Suprapubic skin (tissue), 4 donors: Measurements from ENCODE around the gene CTNNA1. TPM values are rescaled to one million over a fixed set of nuclear protein-coding genes. Genes with fewer than 3 reads are reported as not detected.
"Not testable (repeated sequence)": the region's sequence is repeated elsewhere in the genome, so short reads cannot be mapped to it uniquely, and the experiment has no call there.

Source experiments
- DNase-seq, 2 donors: peaks; one replicate each; pipeline ENCODE4 v3.0.0-alpha.2; 2019; ENCODE audit warnings: low spot score in 2 of 2
- H3K27ac ChIP-seq: fragments of 200-600 bp; sonication (generic); one replicate; pipeline ENCODE4 v1.5.1; 2019
- H3K27me3 ChIP-seq: fragments of 200-600 bp; sonication (generic); one replicate; pipeline ENCODE4 v1.5.1; 2019
- H3K36me3 ChIP-seq: fragments of 200-600 bp; sonication (generic); one replicate; pipeline ENCODE4 v1.5.1; 2019
- H3K4me1 ChIP-seq: fragments of 200-600 bp; sonication (generic); one replicate; pipeline ENCODE4 v1.5.1; 2019
- H3K4me3 ChIP-seq: fragments of 200-600 bp; sonication (generic); one replicate; pipeline ENCODE4 v1.5.1; 2019; ENCODE audit warnings: mild to moderate bottlenecking
- H3K9me3 ChIP-seq: fragments of 200-600 bp; sonication (generic); one replicate; pipeline ENCODE4 v1.5.1; 2019
- EP300 ChIP-seq: sonication (generic); formaldehyde crosslinking; IDR thresholded peaks from one replicate; pipeline ENCODE4 v1.6.1; 2017; ENCODE audit warnings: antibody characterized with exemption
- POLR2A ChIP-seq, 2 donors: fragments of 450-650 bp; IDR thresholded peaks; one replicate each; pipeline ENCODE4 v1.6.1; 2017; ENCODE audit warnings: antibody characterized with exemption in 2 of 2, mild to moderate bottlenecking in 2 of 2, moderate library complexity in 2 of 2
- POLR2AphosphoS5 ChIP-seq, 3 donors: sonication (generic); formaldehyde crosslinking; IDR thresholded peaks; one replicate each; pipeline ENCODE4 v1.6.1; 2017; ENCODE audit warnings: antibody characterized with exemption in 3 of 3
- WGBS: methylation state at CpG from one replicate; pipeline ENCODE4 v1.1.5; 2018; 5-methylcytosine and 5-hydroxymethylcytosine counted together
- total RNA-seq, 4 donors: library from RNA; depleted of rRNA; stranded (reverse); fragments of >200 nt; gene quantifications; one replicate each; pipeline ENCODE4 v1.1.0, GENCODE V29; 2016
- TF ChIP-seq, protein P1 (sequence below), 2 donors: fragments of 200-600 bp in 1 of 2; fragments of 450-650 bp in 1 of 2; sonication (generic) in 1 of 2; IDR thresholded peaks; one replicate each; pipeline ENCODE4 v1.5.1; 2016 to 2019; ENCODE audit warnings: antibody characterized with exemption in 2 of 2, mild to moderate bottlenecking in 1 of 2, moderate library complexity in 1 of 2

The CTNNA1 gene
- total RNA-seq, 4 donors from 2014 or later = 260 to 332 (median 279) TPM

DNA sequence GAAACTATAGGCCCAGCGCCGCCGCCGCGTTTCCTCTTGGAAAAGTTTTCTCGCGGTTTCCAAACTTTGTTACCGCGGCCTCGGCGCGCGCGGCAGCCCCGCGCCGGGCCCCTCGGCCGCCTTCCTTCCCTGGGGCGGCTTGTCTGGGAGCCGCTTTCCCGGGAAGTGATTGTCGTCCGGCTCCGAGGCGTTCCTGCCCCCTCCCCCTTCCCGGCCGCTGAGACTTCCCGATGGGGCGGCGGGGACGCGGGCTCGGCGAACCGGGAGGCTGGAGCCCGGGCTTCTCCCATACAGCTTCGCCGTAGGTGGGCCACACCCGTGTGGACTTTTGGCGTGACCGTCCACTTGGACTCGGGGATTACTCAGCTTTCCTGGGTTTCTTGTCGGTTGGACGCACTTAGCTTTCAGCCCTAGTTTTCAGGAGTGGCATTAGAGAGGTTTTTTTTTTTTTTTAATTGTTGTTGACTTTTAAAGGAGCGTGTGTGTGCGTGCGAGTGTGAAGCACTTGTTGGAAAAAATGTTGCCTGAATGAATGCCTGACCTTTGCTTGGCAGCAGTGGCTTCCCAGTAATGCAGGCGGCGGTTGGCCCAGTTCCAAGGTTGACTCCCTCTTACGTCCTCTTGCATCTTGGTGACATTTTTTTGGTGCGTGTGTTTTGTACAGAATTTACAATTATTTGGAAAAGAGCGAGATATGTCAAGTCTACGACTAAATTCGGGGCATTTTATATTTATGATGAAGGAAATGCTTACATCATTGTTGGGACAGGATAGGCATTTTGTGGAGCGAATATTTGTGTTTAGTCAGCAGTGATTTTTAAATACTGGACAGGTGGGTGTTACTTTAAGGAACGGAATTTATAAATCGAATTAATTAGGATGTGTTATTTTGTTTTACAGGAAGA, 821 bp downstream of the CTNNA1 start:
- peak; percentile 97 to 98 for DNase-seq
- H3K36me3 ChIP-seq = no peaks in the 10 kb centered on the region
- TF ChIP-seq POLR2AphosphoS5 (IDR thresholded peaks at IDR 0.05) = peak; percentile 34 to 58 (median 36)
- no peak for TF ChIP-seq EP300
- peak overlapping the region; percentile 99 for H3K27ac ChIP-seq
- H3K4me3 ChIP-seq = peak overlapping the region; percentile 95
- 1% methylated on average over 22 of the region's 58 CpGs for WGBS
- H3K27me3 ChIP-seq = no peaks in the 10 kb centered on the region
- H3K9me3 ChIP-seq = no peaks in the 10 kb centered on the region
- H3K4me1 ChIP-seq = peaks cover 36% of the 10 kb centered on the region

DNA sequence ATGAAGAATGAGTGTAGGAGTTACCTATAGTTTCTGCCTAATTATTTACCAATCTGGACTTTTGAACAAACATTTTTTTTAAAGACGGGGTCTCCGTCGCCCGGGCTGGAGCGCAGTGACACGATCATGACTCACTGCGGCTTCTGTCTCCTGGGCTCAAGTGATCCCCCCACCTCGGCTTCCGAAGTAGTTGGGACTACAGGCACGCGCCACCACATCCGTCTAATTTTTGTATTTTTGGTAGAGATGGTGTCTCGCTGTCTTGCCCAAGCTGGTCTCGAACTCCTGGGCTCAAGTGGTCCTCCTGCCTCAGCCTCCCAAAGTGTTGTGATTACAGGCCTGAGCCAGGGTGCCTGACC, 1.5 kb downstream of the CTNNA1 start:
- no peaks in the 10 kb centered on the region for H3K36me3 ChIP-seq
- H3K27me3 ChIP-seq = no peaks in the 10 kb centered on the region
- DNase-seq = peak in 1 of 2 donors; percentile 73
- H3K4me3 ChIP-seq = peak overlapping the region; percentile 95
- H3K4me1 ChIP-seq = peaks cover 42% of the 10 kb centered on the region
- peak overlapping the region; percentile 99 for H3K27ac ChIP-seq
- 65% methylated on average over 14 of the region's 14 CpGs for WGBS
- TF ChIP-seq POLR2A (IDR thresholded peaks at IDR 0.05) (no peak), POLR2AphosphoS5 (IDR thresholded peaks at IDR 0.05) (no peak), EP300 (no peak)
- TF ChIP-seq, protein P1, sequence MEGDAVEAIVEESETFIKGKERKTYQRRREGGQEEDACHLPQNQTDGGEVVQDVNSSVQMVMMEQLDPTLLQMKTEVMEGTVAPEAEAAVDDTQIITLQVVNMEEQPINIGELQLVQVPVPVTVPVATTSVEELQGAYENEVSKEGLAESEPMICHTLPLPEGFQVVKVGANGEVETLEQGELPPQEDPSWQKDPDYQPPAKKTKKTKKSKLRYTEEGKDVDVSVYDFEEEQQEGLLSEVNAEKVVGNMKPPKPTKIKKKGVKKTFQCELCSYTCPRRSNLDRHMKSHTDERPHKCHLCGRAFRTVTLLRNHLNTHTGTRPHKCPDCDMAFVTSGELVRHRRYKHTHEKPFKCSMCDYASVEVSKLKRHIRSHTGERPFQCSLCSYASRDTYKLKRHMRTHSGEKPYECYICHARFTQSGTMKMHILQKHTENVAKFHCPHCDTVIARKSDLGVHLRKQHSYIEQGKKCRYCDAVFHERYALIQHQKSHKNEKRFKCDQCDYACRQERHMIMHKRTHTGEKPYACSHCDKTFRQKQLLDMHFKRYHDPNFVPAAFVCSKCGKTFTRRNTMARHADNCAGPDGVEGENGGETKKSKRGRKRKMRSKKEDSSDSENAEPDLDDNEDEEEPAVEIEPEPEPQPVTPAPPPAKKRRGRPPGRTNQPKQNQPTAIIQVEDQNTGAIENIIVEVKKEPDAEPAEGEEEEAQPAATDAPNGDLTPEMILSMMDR (IDR thresholded peaks at IDR 0.05) = no peak
- no peaks in the 10 kb centered on the region for H3K9me3 ChIP-seq

DNA sequence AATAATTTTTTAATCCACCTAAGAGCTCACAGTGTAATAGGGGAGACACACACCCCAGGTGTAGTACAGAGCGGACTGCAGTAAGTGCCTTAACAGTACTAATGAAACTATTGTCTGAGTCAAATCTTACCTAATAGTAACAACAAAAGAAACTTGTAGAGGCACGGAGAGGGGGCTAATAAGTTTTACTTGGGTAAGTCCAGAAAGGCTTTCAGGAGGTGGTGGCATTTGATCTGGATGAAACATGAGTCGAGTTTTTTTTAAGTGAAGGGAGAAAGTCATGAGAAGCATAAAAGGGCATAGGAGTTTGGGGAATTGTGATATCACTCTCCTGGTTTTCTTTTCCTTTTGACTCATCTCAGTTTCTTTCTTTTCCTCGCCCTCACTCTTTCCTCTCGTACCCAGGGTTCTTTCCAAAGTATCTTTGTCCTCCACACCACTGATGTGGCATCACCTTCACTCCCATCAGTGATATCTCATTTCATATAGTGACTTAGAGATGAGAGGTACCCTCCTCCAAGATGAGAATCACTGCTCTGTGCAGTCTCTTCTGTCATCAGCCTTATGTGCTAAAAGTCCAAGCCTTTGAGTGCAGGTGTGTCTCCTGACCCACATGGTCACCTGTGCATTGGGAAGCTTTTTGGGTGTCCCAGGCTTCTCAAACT, 2.0 kb downstream of the CTNNA1 start:
- Histone ChIP-seq H3K4me1 (peaks cover 42% of the 10 kb centered on the region), H3K27ac (no peak overlapping the region), H3K36me3 (no peaks in the 10 kb centered on the region), H3K9me3 (no peaks in the 10 kb centered on the region), H3K4me3 (peak overlapping the region; percentile 95), H3K27me3 (no peaks in the 10 kb centered on the region)
- peak in 1 of 2 donors; percentile 18 for DNase-seq
- WGBS = 84% methylated on average over 5 of the region's 5 CpGs
- TF ChIP-seq POLR2AphosphoS5 (IDR thresholded peaks at IDR 0.05) = no peak
- TF ChIP-seq, protein P1 (IDR thresholded peaks at IDR 0.05) = no peak
- no peak for TF ChIP-seq POLR2A (IDR thresholded peaks at IDR 0.05)
- TF ChIP-seq EP300 = no peak

DNA sequence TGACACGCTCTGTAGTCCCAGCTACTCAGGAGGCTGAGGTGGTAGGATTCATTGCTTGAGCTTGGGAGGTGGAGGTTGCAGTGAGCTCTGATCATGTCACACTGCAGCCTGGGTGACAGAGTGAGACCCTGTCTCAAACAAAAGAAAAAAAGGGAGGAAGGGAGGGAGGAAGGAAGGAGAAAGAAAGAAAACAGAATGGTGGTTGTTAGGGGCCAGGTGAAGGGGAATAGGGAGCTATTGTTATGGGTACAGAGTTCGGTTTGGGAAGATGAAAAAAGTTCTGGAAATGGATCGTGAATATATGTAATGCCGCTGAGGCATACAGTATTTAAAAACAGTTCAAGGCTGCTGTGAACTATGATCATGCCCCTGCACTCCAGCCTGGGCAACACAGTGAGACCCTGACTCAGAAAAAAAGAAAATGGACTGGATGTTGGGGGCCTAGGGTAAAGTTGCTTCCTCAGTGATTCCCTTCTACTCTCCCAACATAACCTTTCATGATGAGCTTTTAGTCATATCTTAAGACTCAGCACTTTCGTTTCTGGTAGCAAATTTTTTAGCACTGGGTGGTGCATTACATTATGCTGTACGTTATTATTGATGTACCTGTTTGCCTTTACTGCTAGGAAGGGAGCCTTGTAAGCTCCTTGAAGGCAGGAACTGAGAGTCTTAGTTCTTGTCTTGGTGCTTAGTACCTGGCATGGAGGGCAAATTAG, 4.0 kb downstream of the CTNNA1 start:
- H3K27ac ChIP-seq = no peak overlapping the region
- H3K36me3 ChIP-seq = no peaks in the 10 kb centered on the region
- no peaks in the 10 kb centered on the region for H3K9me3 ChIP-seq
- 82% methylated on average over 6 of the region's 6 CpGs for WGBS
- TF ChIP-seq POLR2AphosphoS5 (IDR thresholded peaks at IDR 0.05) (no peak), EP300 (no peak), POLR2A (IDR thresholded peaks at IDR 0.05) (no peak)
- TF ChIP-seq, protein P1 (IDR thresholded peaks at IDR 0.05) = no peak
- H3K27me3 ChIP-seq = no peaks in the 10 kb centered on the region
- no peak overlapping the region for H3K4me3 ChIP-seq
- DNase-seq = no peak
- peaks cover 60% of the 10 kb centered on the region for H3K4me1 ChIP-seq

DNA sequence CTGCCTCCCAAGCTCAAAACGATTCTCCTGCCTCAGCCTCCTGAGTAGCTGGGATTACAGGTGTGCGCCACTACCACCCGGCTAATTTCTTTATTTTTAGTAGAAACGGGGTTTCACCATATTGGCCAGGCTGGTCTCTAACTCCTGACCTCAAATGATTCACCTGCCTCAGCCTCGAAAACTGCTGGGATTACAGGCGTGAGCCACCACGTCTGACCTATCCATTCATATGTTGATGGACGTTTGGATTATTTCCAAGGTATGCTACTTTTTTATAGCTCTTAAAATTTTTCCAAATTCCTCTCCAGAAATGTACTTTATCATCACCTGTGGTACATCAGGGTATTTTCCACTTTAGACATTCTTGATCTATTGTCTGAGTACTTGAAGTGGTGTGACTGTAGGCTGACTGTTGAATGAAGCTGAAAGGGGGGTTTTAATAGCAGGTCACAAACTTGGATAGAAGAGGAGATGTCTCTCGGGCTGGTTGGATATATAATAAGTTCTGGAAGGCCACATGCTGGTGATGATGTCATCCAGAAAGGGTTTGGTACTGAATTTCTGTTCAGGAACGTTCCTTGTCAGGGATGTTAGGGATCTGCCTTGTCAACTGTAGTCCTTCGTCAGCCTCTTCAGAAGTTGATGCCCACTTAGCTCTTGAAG, 7.4 kb downstream of the CTNNA1 start:
- Histone ChIP-seq H3K27me3 (no peaks in the 10 kb centered on the region), H3K4me3 (no peak overlapping the region), H3K36me3 (no peaks in the 10 kb centered on the region), H3K9me3 (no peaks in the 10 kb centered on the region), H3K27ac (no peak overlapping the region), H3K4me1 (peaks cover 45% of the 10 kb centered on the region)
- TF ChIP-seq POLR2A (IDR thresholded peaks at IDR 0.05) (no peak), POLR2AphosphoS5 (IDR thresholded peaks at IDR 0.05) (no peak), EP300 (no peak)
- TF ChIP-seq, protein P1 (IDR thresholded peaks at IDR 0.05) = no peak
- 69% methylated on average over 11 of the region's 11 CpGs for WGBS
- DNase-seq = no peak

DNA sequence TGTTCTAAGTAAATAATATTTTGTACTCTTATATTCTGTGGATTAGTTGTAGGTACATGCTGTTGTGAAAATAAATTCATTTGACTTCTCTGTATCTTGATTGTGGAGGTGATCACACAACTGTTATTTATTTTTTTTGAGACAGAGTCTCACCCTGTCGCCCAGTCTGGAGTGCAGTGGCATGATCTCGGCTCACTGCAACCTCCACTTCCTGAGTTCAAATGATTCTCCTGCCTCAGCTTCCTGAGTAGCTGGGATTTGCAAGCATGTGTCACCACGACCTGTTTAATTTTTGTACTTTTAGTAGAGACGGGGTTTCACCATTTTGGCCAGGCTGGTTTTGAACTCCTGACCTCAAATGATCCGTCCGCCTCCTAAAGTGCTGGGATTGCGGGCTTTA, 7.9 kb downstream of the CTNNA1 start:
- WGBS = 53% methylated on average over 7 of the region's 7 CpGs
- peaks cover 41% of the 10 kb centered on the region for H3K4me1 ChIP-seq
- H3K4me3 ChIP-seq, H3K27ac ChIP-seq, H3K9me3 ChIP-seq, H3K36me3 ChIP-seq, H3K27me3 ChIP-seq: not testable (repeated sequence)
- DNase-seq = peak in 1 of 2 donors; percentile 15

DNA sequence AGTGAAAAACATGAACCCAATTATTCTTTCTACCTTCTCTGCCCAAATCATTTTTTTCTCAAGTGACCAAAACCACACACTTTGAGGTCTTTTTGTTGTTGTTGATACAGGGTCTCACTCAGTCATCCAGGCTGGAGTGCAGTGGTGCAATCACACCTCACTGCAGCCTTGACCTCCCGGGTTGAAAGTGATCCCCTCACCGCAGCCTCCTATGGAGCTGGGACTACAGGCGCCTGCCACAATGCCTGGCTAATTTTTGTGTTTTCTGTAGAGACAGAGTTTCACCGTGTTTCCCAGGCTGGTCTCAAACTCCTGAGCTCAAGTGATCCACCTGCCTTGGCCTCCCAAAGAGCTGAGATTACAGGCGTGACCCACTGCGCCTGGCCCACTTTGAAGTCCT, 8.4 kb downstream of the CTNNA1 start:
- H3K4me3 ChIP-seq, H3K27ac ChIP-seq, H3K9me3 ChIP-seq, H3K36me3 ChIP-seq, DNase-seq, H3K27me3 ChIP-seq: not testable (repeated sequence)
- 75% methylated on average over 6 of the region's 6 CpGs for WGBS
- H3K4me1 ChIP-seq = peaks cover 36% of the 10 kb centered on the region
